ENCODE results near the gene SGO2. TPM values are rescaled to one million over a fixed set of nuclear protein-coding genes. Genes with fewer than 3 reads are reported as not detected.
A peak's percentile ranks its signal among the peaks of the same experiment; 100 is the strongest.

SGO2 gene, protein sequence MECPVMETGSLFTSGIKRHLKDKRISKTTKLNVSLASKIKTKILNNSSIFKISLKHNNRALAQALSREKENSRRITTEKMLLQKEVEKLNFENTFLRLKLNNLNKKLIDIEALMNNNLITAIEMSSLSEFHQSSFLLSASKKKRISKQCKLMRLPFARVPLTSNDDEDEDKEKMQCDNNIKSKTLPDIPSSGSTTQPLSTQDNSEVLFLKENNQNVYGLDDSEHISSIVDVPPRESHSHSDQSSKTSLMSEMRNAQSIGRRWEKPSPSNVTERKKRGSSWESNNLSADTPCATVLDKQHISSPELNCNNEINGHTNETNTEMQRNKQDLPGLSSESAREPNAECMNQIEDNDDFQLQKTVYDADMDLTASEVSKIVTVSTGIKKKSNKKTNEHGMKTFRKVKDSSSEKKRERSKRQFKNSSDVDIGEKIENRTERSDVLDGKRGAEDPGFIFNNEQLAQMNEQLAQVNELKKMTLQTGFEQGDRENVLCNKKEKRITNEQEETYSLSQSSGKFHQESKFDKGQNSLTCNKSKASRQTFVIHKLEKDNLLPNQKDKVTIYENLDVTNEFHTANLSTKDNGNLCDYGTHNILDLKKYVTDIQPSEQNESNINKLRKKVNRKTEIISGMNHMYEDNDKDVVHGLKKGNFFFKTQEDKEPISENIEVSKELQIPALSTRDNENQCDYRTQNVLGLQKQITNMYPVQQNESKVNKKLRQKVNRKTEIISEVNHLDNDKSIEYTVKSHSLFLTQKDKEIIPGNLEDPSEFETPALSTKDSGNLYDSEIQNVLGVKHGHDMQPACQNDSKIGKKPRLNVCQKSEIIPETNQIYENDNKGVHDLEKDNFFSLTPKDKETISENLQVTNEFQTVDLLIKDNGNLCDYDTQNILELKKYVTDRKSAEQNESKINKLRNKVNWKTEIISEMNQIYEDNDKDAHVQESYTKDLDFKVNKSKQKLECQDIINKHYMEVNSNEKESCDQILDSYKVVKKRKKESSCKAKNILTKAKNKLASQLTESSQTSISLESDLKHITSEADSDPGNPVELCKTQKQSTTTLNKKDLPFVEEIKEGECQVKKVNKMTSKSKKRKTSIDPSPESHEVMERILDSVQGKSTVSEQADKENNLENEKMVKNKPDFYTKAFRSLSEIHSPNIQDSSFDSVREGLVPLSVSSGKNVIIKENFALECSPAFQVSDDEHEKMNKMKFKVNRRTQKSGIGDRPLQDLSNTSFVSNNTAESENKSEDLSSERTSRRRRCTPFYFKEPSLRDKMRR
- total RNA-seq (ENCODE audit: low replicate concordance): 5.5 and 19.9 TPM in 2 replicates
- long read RNA-seq, partial matches to known transcripts: 20 of 23 reads
- long read RNA-seq, other reads (novel, unspliced or antisense): 3 of 23 reads

GRCh38 chr2:200525882-200526651, at the start of gene SGO2:
SGO2 (plus strand) TSS chr2:200526207; CDS start chr2:200532976, 6,769 bp downstream.
- TF ChIP-seq, protein P1, sequence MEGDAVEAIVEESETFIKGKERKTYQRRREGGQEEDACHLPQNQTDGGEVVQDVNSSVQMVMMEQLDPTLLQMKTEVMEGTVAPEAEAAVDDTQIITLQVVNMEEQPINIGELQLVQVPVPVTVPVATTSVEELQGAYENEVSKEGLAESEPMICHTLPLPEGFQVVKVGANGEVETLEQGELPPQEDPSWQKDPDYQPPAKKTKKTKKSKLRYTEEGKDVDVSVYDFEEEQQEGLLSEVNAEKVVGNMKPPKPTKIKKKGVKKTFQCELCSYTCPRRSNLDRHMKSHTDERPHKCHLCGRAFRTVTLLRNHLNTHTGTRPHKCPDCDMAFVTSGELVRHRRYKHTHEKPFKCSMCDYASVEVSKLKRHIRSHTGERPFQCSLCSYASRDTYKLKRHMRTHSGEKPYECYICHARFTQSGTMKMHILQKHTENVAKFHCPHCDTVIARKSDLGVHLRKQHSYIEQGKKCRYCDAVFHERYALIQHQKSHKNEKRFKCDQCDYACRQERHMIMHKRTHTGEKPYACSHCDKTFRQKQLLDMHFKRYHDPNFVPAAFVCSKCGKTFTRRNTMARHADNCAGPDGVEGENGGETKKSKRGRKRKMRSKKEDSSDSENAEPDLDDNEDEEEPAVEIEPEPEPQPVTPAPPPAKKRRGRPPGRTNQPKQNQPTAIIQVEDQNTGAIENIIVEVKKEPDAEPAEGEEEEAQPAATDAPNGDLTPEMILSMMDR (conservative IDR thresholded peaks at IDR 0.05): peak; percentile 30
- H3K4me1 Mint-ChIP-seq (ENCODE audit: unreplicated experiment): peaks cover 13% of the 10 kb centered on the region
- H3K27me3 Mint-ChIP-seq: peaks cover 11% of the 10 kb centered on the region
- no peaks in the 10 kb centered on the region for H3K36me3 Mint-ChIP-seq
- peak; percentile 93 for DNase-seq (ENCODE audit: extremely low spot score, unreplicated experiment)
- H3K9me3 Mint-ChIP-seq: no peaks in the 10 kb centered on the region
- peak within 1 kb of the TSS; percentile 80 for H3K27ac Mint-ChIP-seq
- H3K4me3 Mint-ChIP-seq: peak within 1 kb of the TSS; percentile 97

GRCh38 chr2:200476836-200477235, 49.2 kb upstream of the SGO2 start:
- no peaks in the 10 kb centered on the region for H3K9me3 Mint-ChIP-seq
- TF ChIP-seq, protein P1 (conservative IDR thresholded peaks at IDR 0.05): no peak
- H3K4me1 Mint-ChIP-seq (ENCODE audit: unreplicated experiment): peaks cover 19% of the 10 kb centered on the region
- H3K27ac Mint-ChIP-seq: peak overlapping the region; percentile 15
- peaks cover 21% of the 10 kb centered on the region for H3K36me3 Mint-ChIP-seq
- DNase-seq (ENCODE audit: extremely low spot score, unreplicated experiment): no peak
- H3K4me3 Mint-ChIP-seq: no peak overlapping the region
- no peaks in the 10 kb centered on the region for H3K27me3 Mint-ChIP-seq

GRCh38 chr2:200477667-200478131, 48.3 kb upstream of the SGO2 start:
- H3K27me3 Mint-ChIP-seq: no peaks in the 10 kb centered on the region
- TF ChIP-seq, protein P1 (conservative IDR thresholded peaks at IDR 0.05): no peak
- H3K36me3 Mint-ChIP-seq: peaks cover 16% of the 10 kb centered on the region
- H3K9me3 Mint-ChIP-seq: no peaks in the 10 kb centered on the region
- no peak overlapping the region for H3K27ac Mint-ChIP-seq
- DNase-seq (ENCODE audit: extremely low spot score, unreplicated experiment): no peak
- peaks cover 19% of the 10 kb centered on the region for H3K4me1 Mint-ChIP-seq (ENCODE audit: unreplicated experiment)
- no peak overlapping the region for H3K4me3 Mint-ChIP-seq

GRCh38 chr2:200479692-200480265, 46.2 kb upstream of the SGO2 start:
- no peak for DNase-seq (ENCODE audit: extremely low spot score, unreplicated experiment)
- Mint-ChIP-seq H3K9me3 (no peaks in the 10 kb centered on the region), H3K27ac (peak overlapping the region; percentile 40), H3K36me3 (peaks cover 10% of the 10 kb centered on the region), H3K4me1 (ENCODE audit: unreplicated experiment) (peaks cover 27% of the 10 kb centered on the region), H3K27me3 (no peaks in the 10 kb centered on the region), H3K4me3 (no peak overlapping the region)
- TF ChIP-seq, protein P1 (conservative IDR thresholded peaks at IDR 0.05): no peak
